Cardiac fibroblast (primary cell): ENCODE data around the gene LMO1.

Experiments
- DNase-seq, 2 donors: peaks; one replicate each; pipeline versions ENCODE4 v3.0.0 to v3.0.0-alpha.2; 2010; ENCODE audit warnings: low read depth in 2 of 2
- H3K4me3 ChIP-seq, 2 donors: replicated peaks in 1 of 2; 1 replicate in 1 of 2; 2 replicates in 1 of 2; pipeline ENCODE4 v1.5.1; 2011; ENCODE audit warnings: low read depth in 2 of 2, low read length in 2 of 2, mild to moderate bottlenecking in 2 of 2, moderate library complexity in 1 of 2
- TF ChIP-seq, protein P1 (sequence below): IDR thresholded peaks from one replicate; pipeline ENCODE4 v1.5.1; 2011; ENCODE audit warnings: low read depth, mild to moderate bottlenecking, low read length, inconsistent platforms

The LMO1 gene

GRCh38 chr11:8288824-8289491 lies 25.3 kb upstream of the LMO1 start:
- TF ChIP-seq, protein P1, sequence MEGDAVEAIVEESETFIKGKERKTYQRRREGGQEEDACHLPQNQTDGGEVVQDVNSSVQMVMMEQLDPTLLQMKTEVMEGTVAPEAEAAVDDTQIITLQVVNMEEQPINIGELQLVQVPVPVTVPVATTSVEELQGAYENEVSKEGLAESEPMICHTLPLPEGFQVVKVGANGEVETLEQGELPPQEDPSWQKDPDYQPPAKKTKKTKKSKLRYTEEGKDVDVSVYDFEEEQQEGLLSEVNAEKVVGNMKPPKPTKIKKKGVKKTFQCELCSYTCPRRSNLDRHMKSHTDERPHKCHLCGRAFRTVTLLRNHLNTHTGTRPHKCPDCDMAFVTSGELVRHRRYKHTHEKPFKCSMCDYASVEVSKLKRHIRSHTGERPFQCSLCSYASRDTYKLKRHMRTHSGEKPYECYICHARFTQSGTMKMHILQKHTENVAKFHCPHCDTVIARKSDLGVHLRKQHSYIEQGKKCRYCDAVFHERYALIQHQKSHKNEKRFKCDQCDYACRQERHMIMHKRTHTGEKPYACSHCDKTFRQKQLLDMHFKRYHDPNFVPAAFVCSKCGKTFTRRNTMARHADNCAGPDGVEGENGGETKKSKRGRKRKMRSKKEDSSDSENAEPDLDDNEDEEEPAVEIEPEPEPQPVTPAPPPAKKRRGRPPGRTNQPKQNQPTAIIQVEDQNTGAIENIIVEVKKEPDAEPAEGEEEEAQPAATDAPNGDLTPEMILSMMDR: no peak
- no peak overlapping the region for H3K4me3 ChIP-seq
- no peak for DNase-seq

DNA sequence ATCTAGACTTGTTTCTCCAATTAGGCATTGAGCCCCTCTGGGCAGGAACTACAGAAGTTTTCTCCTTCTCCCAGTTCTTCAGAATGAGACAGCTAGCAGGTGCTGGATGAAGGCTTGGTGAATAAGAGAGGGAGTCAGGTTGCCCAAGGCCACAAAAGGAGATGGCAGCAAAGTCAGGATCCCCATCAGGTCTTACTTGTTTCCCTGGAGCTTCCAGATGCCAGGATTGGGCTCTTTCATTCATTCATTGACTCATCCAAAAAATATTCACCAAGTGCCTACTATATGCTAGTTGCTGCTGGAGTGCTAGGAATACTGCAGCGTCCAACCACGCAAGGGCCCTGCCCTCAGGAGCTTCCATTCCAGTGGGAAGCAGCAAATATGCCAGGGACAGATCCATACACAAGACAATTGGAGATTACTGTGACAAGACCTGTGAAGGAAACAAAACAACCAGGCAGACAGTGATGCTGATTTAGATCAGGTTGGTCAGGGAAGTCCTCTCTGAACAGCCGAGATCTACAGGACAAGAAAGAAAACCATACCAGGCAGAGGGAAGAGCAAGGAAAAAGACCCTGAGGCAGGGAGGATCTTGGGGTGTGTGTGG lies 24.6 kb upstream of the LMO1 start:
- TF ChIP-seq, protein P1: no peak
- no peak for DNase-seq
- H3K4me3 ChIP-seq: no peak overlapping the region

GRCh38 chr11:8287703-8288102 lies 24.0 kb upstream of the LMO1 start:
- no peak for DNase-seq
- no peak overlapping the region for H3K4me3 ChIP-seq
- TF ChIP-seq, protein P1: no peak

- TF ChIP-seq, protein P1: no peak
- no peak overlapping the region for H3K4me3 ChIP-seq
- DNase-seq: no peak
Measured at GRCh38 chr11:8287297-8287696, 23.6 kb upstream of the LMO1 start.

DNA sequence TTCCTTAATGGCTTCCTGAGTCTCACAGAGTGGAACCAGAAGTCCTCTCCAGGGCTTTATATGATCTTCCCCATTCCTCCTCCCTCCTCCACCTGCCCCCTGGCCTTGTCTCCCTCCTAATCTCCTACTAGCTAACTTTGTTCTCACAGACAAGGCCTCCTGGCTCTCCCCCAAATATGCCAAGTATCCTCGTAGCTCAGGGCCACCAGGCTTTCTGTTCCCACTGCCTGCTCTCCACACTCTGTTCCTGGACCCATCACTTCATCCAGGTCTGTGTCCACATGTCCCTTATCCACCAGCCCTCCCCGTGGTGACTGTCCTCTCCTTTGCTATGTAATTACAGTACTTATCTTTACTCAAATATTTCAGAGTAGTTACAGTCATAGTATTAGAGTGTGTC lies 23.2 kb upstream of the LMO1 start:
- TF ChIP-seq, protein P1: no peak
- DNase-seq: no peak
- no peak overlapping the region for H3K4me3 ChIP-seq

- no peak for DNase-seq
- TF ChIP-seq, protein P1: no peak
- H3K4me3 ChIP-seq: no peak overlapping the region
Measured at GRCh38 chr11:8285796-8286195, 22.1 kb upstream of the LMO1 start.
